Neuronal stem cell (in vitro differentiated cells): ENCODE data around the gene ETV5.

Experiments
- DNase-seq: peaks from one replicate; pipeline ENCODE4 v3.0.0-alpha.2; 2013; ENCODE audit warnings: low spot score
- H2AFZ ChIP-seq: one replicate; pipeline ENCODE4 v1.6.1; 2013; ENCODE audit warnings: mild to moderate bottlenecking, low read length, inconsistent platforms
- H2AK5ac ChIP-seq: 2 replicates; pipeline ENCODE4 v1.6.1; 2013; ENCODE audit warnings: low read depth, mild to moderate bottlenecking, inconsistent platforms, low read length, moderate library complexity, mixed read lengths
- H2BK120ac ChIP-seq: 2 replicates; pipeline ENCODE4 v1.6.1; 2013; ENCODE audit warnings: low read depth, mild to moderate bottlenecking, inconsistent platforms, low read length, moderate library complexity, mixed read lengths
- H2BK12ac ChIP-seq: one replicate; pipeline ENCODE4 v1.6.1; 2013; ENCODE audit warnings: low read length, inconsistent platforms
- H2BK15ac ChIP-seq: 2 replicates; pipeline ENCODE4 v1.6.1; 2013; ENCODE audit warnings: mild to moderate bottlenecking, low read length, inconsistent platforms, mixed read lengths
- H2BK5ac ChIP-seq: one replicate; pipeline ENCODE4 v1.6.1; 2013; ENCODE audit warnings: inconsistent platforms, mild to moderate bottlenecking, low read length, moderate library complexity
- H3K14ac ChIP-seq: one replicate; pipeline ENCODE4 v1.6.1; 2013; ENCODE audit warnings: low read length, inconsistent platforms
- H3K18ac ChIP-seq: 2 replicates; pipeline ENCODE4 v1.6.1; 2013; ENCODE audit warnings: low read length, inconsistent platforms
- H3K23ac ChIP-seq: 2 replicates; pipeline ENCODE4 v1.6.1; 2013; ENCODE audit warnings: low read depth, mild to moderate bottlenecking, mixed read lengths, low read length, inconsistent platforms; ENCODE audit not compliant: poor library complexity
- H3K27ac ChIP-seq: replicated peaks from 3 replicates; pipeline ENCODE4 v1.5.1; 2013; ENCODE audit warnings: low read length, inconsistent platforms
- H3K27me3 ChIP-seq, 3 experiments: 2 replicates each; pipeline ENCODE4 v1.6.1; 2013; ENCODE audit warnings: low read length in 3 of 3, mild to moderate bottlenecking in 2 of 3, inconsistent platforms in 1 of 3, low read depth in 1 of 3, mixed read lengths in 1 of 3, moderate library complexity in 1 of 3; ENCODE audit not compliant: control insufficient read depth in 3 of 3, insufficient read depth in 3 of 3
- H3K36me3 ChIP-seq, 2 donors: replicated peaks in 1 of 2; 2 replicates each; pipeline ENCODE4 v1.6.1; 2013; ENCODE audit warnings: low read length in 2 of 2; ENCODE audit not compliant: control insufficient read depth in 2 of 2, insufficient read depth in 2 of 2
- H3K4ac ChIP-seq: 2 replicates; pipeline ENCODE4 v1.6.1; 2013; ENCODE audit warnings: inconsistent platforms, mild to moderate bottlenecking, low read length, moderate library complexity
- H3K4me1 ChIP-seq, 2 donors: 1 replicate in 1 of 2; 2 replicates in 1 of 2; pipeline ENCODE4 v1.6.1; 2013; ENCODE audit warnings: low read length in 2 of 2, low read depth in 1 of 2; ENCODE audit not compliant: control insufficient read depth in 2 of 2, insufficient read depth in 1 of 2
- H3K4me2 ChIP-seq: one replicate; pipeline ENCODE4 v1.6.1; 2013; ENCODE audit warnings: mild to moderate bottlenecking, low read length, inconsistent platforms; ENCODE audit not compliant: insufficient read depth, poor library complexity, severe bottlenecking
- H3K4me3 ChIP-seq, 2 donors: 2 replicates each; pipeline ENCODE4 v1.5.1; 2013; ENCODE audit warnings: low read length in 2 of 2, mild to moderate bottlenecking in 2 of 2, inconsistent platforms in 1 of 2, moderate library complexity in 1 of 2
- H3K79me1 ChIP-seq: one replicate; pipeline ENCODE4 v1.6.1; 2013; ENCODE audit warnings: low read depth, mild to moderate bottlenecking, inconsistent platforms, low read length, moderate library complexity
- H3K9ac ChIP-seq: one replicate; pipeline ENCODE4 v1.6.1; 2013; ENCODE audit warnings: mild to moderate bottlenecking, low read depth, low read length, inconsistent platforms; ENCODE audit not compliant: poor library complexity
- H3K9me3 ChIP-seq, 2 donors: replicated peaks in 1 of 2; 2 replicates each; pipeline versions ENCODE3 to v1.6.1; 2013; ENCODE audit warnings: low read length in 2 of 2, mild to moderate bottlenecking in 2 of 2, inconsistent platforms in 1 of 2, low read depth in 1 of 2, mixed read lengths in 1 of 2, moderate library complexity in 1 of 2; ENCODE audit not compliant: control insufficient read depth in 2 of 2, insufficient read depth in 1 of 2
- H4K8ac ChIP-seq: one replicate; pipeline ENCODE4 v1.6.1; 2013; ENCODE audit warnings: low read depth, mild to moderate bottlenecking, inconsistent platforms, low read length, moderate library complexity
- H4K91ac ChIP-seq: one replicate; pipeline ENCODE4 v1.6.1; 2013; ENCODE audit warnings: low read length, low read depth, mild to moderate bottlenecking, inconsistent platforms; ENCODE audit not compliant: poor library complexity
- WGBS, 2 donors: extraction: QIAGEN DNeasy Blood & Tissue Kit; methylation state at CpG; one replicate each; pipeline ENCODE4 v1.1.7; 2013; ENCODE audit warnings: missing lambda C conversion rate in 2 of 2, mixed read lengths in 1 of 2; ENCODE audit not compliant: insufficient read length in 2 of 2, insufficient replicate concordance in 1 of 2; ENCODE audit errors: extremely low coverage in 2 of 2; 5-methylcytosine and 5-hydroxymethylcytosine counted together

ETV5 gene

GRCh38 chr3:186048119-186048518 is 60.8 kb downstream of the ETV5 start:
- Histone ChIP-seq H3K18ac (no peak overlapping the region), H3K27me3 (peaks cover 0 to 8% (median 0%) of the 10 kb centered on the region in 3 experiments), H2AK5ac (no peak overlapping the region), H3K36me3 (peaks cover 36 to 70% of the 10 kb centered on the region in 2 donors), H3K4me1 (peaks cover 0 to 23% of the 10 kb centered on the region in 2 donors), H3K23ac (no peak overlapping the region), H3K4me2 (no peak overlapping the region), H4K8ac (no peak overlapping the region), H3K14ac (no peak overlapping the region), H3K79me1 (no peaks in the 10 kb centered on the region), H3K4me3 (no peak overlapping the region), H2BK15ac (no peak overlapping the region), H2BK120ac (no peak overlapping the region), H4K91ac (no peak overlapping the region), H3K9me3 (no peaks in the 10 kb centered on the region), H3K9ac (no peak overlapping the region), H3K4ac (no peak overlapping the region), H3K27ac (no peak overlapping the region), H2BK5ac (no peak overlapping the region), H2AFZ (no peak overlapping the region), H2BK12ac (no peak overlapping the region)
- DNase-seq, result no peak
- no CpG with 5 or more reads among the region's 3 CpGs for WGBS, 2 donors

- Histone ChIP-seq H2BK120ac (no peak overlapping the region), H3K14ac (no peak overlapping the region), H3K79me1 (no peaks in the 10 kb centered on the region), H3K23ac (no peak overlapping the region), H3K4me1 (peaks cover 0 to 23% of the 10 kb centered on the region in 2 donors), H2AFZ (no peak overlapping the region), H2BK5ac (no peak overlapping the region), H3K18ac (no peak overlapping the region), H2AK5ac (no peak overlapping the region), H3K9me3 (peaks cover 0 to 4% of the 10 kb centered on the region in 2 donors), H3K27me3 (peaks cover 0 to 21% (median 0%) of the 10 kb centered on the region in 3 experiments), H4K91ac (no peak overlapping the region), H3K27ac (no peak overlapping the region), H3K4me3 (no peak overlapping the region), H3K4me2 (no peak overlapping the region), H3K4ac (no peak overlapping the region), H3K9ac (no peak overlapping the region), H3K36me3 (peaks cover 32 to 60% of the 10 kb centered on the region in 2 donors), H4K8ac (no peak overlapping the region), H2BK15ac (no peak overlapping the region), H2BK12ac (no peak overlapping the region)
- WGBS, 2 donors, result no CpG with 5 or more reads among the region's 5 CpGs
- no peak for DNase-seq
Measured at GRCh38 chr3:186046838-186047237, 62.1 kb downstream of the ETV5 start.

GRCh38 chr3:186044968-186045367 is 63.9 kb downstream of the ETV5 start:
- H3K36me3 ChIP-seq, result peaks cover 20 to 41% of the 10 kb centered on the region in 2 donors
- no peak overlapping the region for H3K4me3 ChIP-seq
- no peak overlapping the region for H2AK5ac ChIP-seq
- no peak overlapping the region for H2BK120ac ChIP-seq
- no peak overlapping the region for H4K8ac ChIP-seq
- H2BK5ac ChIP-seq, result no peak overlapping the region
- no peak overlapping the region for H4K91ac ChIP-seq
- H3K79me1 ChIP-seq, result no peaks in the 10 kb centered on the region
- peaks cover 0 to 32% (median 0%) of the 10 kb centered on the region in 3 experiments for H3K27me3 ChIP-seq
- peak overlapping the region; percentile 34 for H3K4me2 ChIP-seq
- no peak overlapping the region for H3K4ac ChIP-seq
- H2BK12ac ChIP-seq, result no peak overlapping the region
- no CpG with 5 or more reads among the region's 12 CpGs for WGBS, 2 donors
- peaks cover 0 to 4% of the 10 kb centered on the region in 2 donors for H3K9me3 ChIP-seq
- peaks cover 0 to 23% of the 10 kb centered on the region in 2 donors for H3K4me1 ChIP-seq
- no peak overlapping the region for H2BK15ac ChIP-seq
- H2AFZ ChIP-seq, result no peak overlapping the region
- DNase-seq, result peak; percentile 80
- H3K14ac ChIP-seq, result no peak overlapping the region
- H3K23ac ChIP-seq, result no peak overlapping the region
- no peak overlapping the region for H3K18ac ChIP-seq
- peak overlapping the region; percentile 83 for H3K27ac ChIP-seq
- no peak overlapping the region for H3K9ac ChIP-seq

GRCh38 chr3:186044427-186044826 is 64.5 kb downstream of the ETV5 start:
- Histone ChIP-seq H2BK120ac (no peak overlapping the region), H3K27ac (peak overlapping the region; percentile 62), H3K4me1 (peaks cover 0 to 23% of the 10 kb centered on the region in 2 donors), H3K4ac (no peak overlapping the region), H3K9ac (no peak overlapping the region), H3K79me1 (no peaks in the 10 kb centered on the region), H3K18ac (no peak overlapping the region), H4K8ac (no peak overlapping the region), H2AK5ac (no peak overlapping the region), H3K4me3 (no peak overlapping the region), H2BK5ac (no peak overlapping the region), H2BK12ac (no peak overlapping the region), H3K14ac (no peak overlapping the region), H3K36me3 (peaks cover 17 to 36% of the 10 kb centered on the region in 2 donors), H4K91ac (no peak overlapping the region), H3K27me3 (peaks cover 0 to 37% (median 0%) of the 10 kb centered on the region in 3 experiments), H3K9me3 (peaks cover 0 to 4% of the 10 kb centered on the region in 2 donors), H3K23ac (no peak overlapping the region), H2AFZ (no peak overlapping the region), H3K4me2 (no peak overlapping the region), H2BK15ac (no peak overlapping the region)
- DNase-seq, result peak; percentile 27
- no CpG with 5 or more reads among the region's 3 CpGs for WGBS, 2 donors
